COLO668 (cell line): ENCODE measurements around the gene SHROOM3.
"Not testable (repeated sequence)": the region's sequence is repeated elsewhere in the genome, so short reads cannot be mapped to it uniquely, and the experiment has no call there.

Source experiments
- DNase-seq: peaks from one replicate; lab custom pipeline; 2025; ENCODE audit not compliant: unreplicated experiment; lab: John Stamatoyannopoulos, UW

Gene SHROOM3

GRCh38 chr4:76434901-76435527 lies at the start of gene SHROOM3:
Gene SHROOM3, plus strand, starts transcription at chr4:76435229. Its CDS starts 824 bp downstream, at chr4:76436053.
- no peak for DNase-seq

GRCh38 chr4:76385974-76386373 lies 49.1 kb upstream of the SHROOM3 start:
- no peak for DNase-seq

GRCh38 chr4:76386566-76387305 lies 48.3 kb upstream of the SHROOM3 start:
- no peak for DNase-seq

- DNase-seq: no peak
Measured at GRCh38 chr4:76388160-76388908, 46.7 kb upstream of the SHROOM3 start.

- no peak for DNase-seq
Measured at GRCh38 chr4:76401654-76402053, 33.4 kb upstream of the SHROOM3 start.

GRCh38 chr4:76406081-76406480 lies 28.9 kb upstream of the SHROOM3 start:
- no peak for DNase-seq

GRCh38 chr4:76407440-76408119 lies 27.4 kb upstream of the SHROOM3 start:
- DNase-seq: no peak

- no peak for DNase-seq
Measured at GRCh38 chr4:76410636-76411035, 24.4 kb upstream of the SHROOM3 start.

GRCh38 chr4:76420188-76420761 lies 14.8 kb upstream of the SHROOM3 start:
- no peak for DNase-seq

- DNase-seq: peak; percentile 55
Measured at GRCh38 chr4:76420762-76421581, 14.1 kb upstream of the SHROOM3 start, which contains the start of gene CCDC158. Gene CCDC158, minus strand, starts transcription at chr4:76421141. Its CDS starts 17,934 bp downstream, at chr4:76403207.

GRCh38 chr4:76423159-76423558 lies 11.9 kb upstream of the SHROOM3 start:
- DNase-seq: not testable (repeated sequence)

GRCh38 chr4:76426272-76426671 lies 8.8 kb upstream of the SHROOM3 start:
- no peak for DNase-seq

- DNase-seq: no peak
Measured at GRCh38 chr4:76429636-76430035, 5.4 kb upstream of the SHROOM3 start.

- no peak for DNase-seq
Measured at GRCh38 chr4:76430519-76431388, 4.3 kb upstream of the SHROOM3 start.

- no peak for DNase-seq
Measured at GRCh38 chr4:76435528-76436319, 695 bp downstream of the SHROOM3 start.

GRCh38 chr4:76439491-76439890 lies 4.5 kb downstream of the SHROOM3 start:
- no peak for DNase-seq

- peak; percentile 16 for DNase-seq
Measured at GRCh38 chr4:76441881-76442280, 6.9 kb downstream of the SHROOM3 start.

GRCh38 chr4:76442807-76443206 lies 7.8 kb downstream of the SHROOM3 start:
- DNase-seq: no peak
